SK-N-SH (cell line): Measurements from ENCODE around the gene ZNF512B. TPM values are rescaled to one million over a fixed set of nuclear protein-coding genes. Genes with fewer than 3 reads are reported as not detected.

ENCODE experiments used
- CTCF ChIA-PET: fragments of 300-600, 350-600 bp; formaldehyde crosslinking; extraction: SDS; loops from one replicate; lab custom pipeline; 2021; lab: Yijun Ruan, JAX
- POLR2A ChIA-PET: fragments of 350-600 bp; sonication (Branson Sonifier 250); formaldehyde crosslinking; extraction: SDS; loops from one replicate; lab custom pipeline; 2020; ENCODE audit warnings: antibody characterized with exemption, inconsistent platforms; lab: Yijun Ruan, JAX
- DNase-seq: peaks from one replicate; pipeline ENCODE4 v3.0.0; 2012
- H2AFZ ChIP-seq: fragments of 200-600 bp; sonication (generic); 2 replicates; pipeline ENCODE4 v1.8.1; 2016; ENCODE audit warnings: antibody characterized with exemption, mild to moderate bottlenecking, low read depth
- H3F3A ChIP-seq: fragments of 200-600 bp; sonication (generic); replicated peaks from 2 replicates; pipeline ENCODE3; 2016; ENCODE audit warnings: antibody characterized with exemption, mild to moderate bottlenecking; ENCODE audit not compliant: insufficient read depth
- H3K27ac ChIP-seq, 2 experiments: fragments of 200-500 bp in 1 of 2; fragments of 200-600 bp in 1 of 2; sonication (Bioruptor generic) in 1 of 2; sonication (generic), shearing (Covaris generic) in 1 of 2; 2 replicates each; pipeline versions ENCODE4 v1.5.1 to v1.6.1; 2014 to 2016; ENCODE audit warnings: low read depth in 2 of 2, inconsistent platforms in 1 of 2, low read length in 1 of 2, mild to moderate bottlenecking in 1 of 2, mixed read lengths in 1 of 2
- H3K27me3 ChIP-seq: fragments of 200-600 bp; sonication (generic), shearing (Covaris generic); 2 replicates; pipeline ENCODE4 v1.6.1; 2016; ENCODE audit warnings: mixed run types; ENCODE audit not compliant: insufficient read depth
- H3K36me3 ChIP-seq, 2 experiments: fragments of 200-500 bp in 1 of 2; fragments of 200-600 bp in 1 of 2; sonication (Bioruptor generic) in 1 of 2; sonication (generic) in 1 of 2; replicated peaks in 1 of 2; 2 replicates each; pipeline versions ENCODE3 to v1.5.1; 2014 to 2016; ENCODE audit warnings: low read length in 1 of 2, mild to moderate bottlenecking in 1 of 2; ENCODE audit not compliant: insufficient read depth in 2 of 2, control insufficient read depth in 1 of 2
- H3K4me1 ChIP-seq, 2 experiments: fragments of 200-500 bp in 1 of 2; fragments of 200-600 bp in 1 of 2; sonication (Bioruptor generic) in 1 of 2; sonication (generic), shearing (Covaris generic) in 1 of 2; 2 replicates each; pipeline versions ENCODE4 v1.5.1 to v1.6.1; 2014 to 2016; ENCODE audit warnings: low read depth in 1 of 2, low read length in 1 of 2, mixed run types in 1 of 2; ENCODE audit not compliant: insufficient read depth in 2 of 2, control insufficient read depth in 1 of 2
- H3K4me2 ChIP-seq: fragments of 200-600 bp; sonication (generic), shearing (Covaris generic); 2 replicates; pipeline ENCODE4 v1.6.1; 2017; ENCODE audit warnings: mixed run types
- H3K4me3 ChIP-seq, 2 experiments: fragments of 200-500 bp in 1 of 2; fragments of 200-600 bp in 1 of 2; sonication (Bioruptor generic) in 1 of 2; sonication (generic), shearing (Covaris generic) in 1 of 2; 2 replicates each; pipeline versions ENCODE4 v1.5.1 to v1.8.1; 2014 to 2016; ENCODE audit warnings: low read depth in 2 of 2, inconsistent platforms in 1 of 2, low read length in 1 of 2, mild to moderate bottlenecking in 1 of 2, mixed read lengths in 1 of 2, moderate library complexity in 1 of 2
- H3K79me2 ChIP-seq: fragments of 200-600 bp; sonication (generic); 2 replicates; pipeline ENCODE4 v1.8.1; 2017; ENCODE audit warnings: mild to moderate bottlenecking; ENCODE audit not compliant: insufficient read depth
- H3K9ac ChIP-seq: fragments of 200-600 bp; sonication (generic); 2 replicates; pipeline ENCODE4 v1.6.1; 2017; ENCODE audit warnings: mixed run types
- H3K9me2 ChIP-seq: fragments of 200-600 bp; sonication (generic); 2 replicates; pipeline ENCODE4 v1.6.1; 2017; ENCODE audit warnings: mixed run types
- H3K9me3 ChIP-seq: fragments of 200-600 bp; sonication (generic); 2 replicates; pipeline ENCODE4 v1.6.1; 2017; ENCODE audit warnings: mixed run types, mild to moderate bottlenecking, moderate library complexity
- H4K20me1 ChIP-seq: fragments of 200-600 bp; sonication (generic); 2 replicates; pipeline ENCODE4 v1.6.1; 2017; ENCODE audit warnings: mild to moderate bottlenecking, mixed run types; ENCODE audit not compliant: insufficient read depth
- ELF1 ChIP-seq: IDR thresholded peaks from 2 replicates; pipeline ENCODE4 v1.4.0; 2012
- EP300 ChIP-seq, 2 experiments: IDR thresholded peaks; 2 replicates each; pipeline versions ENCODE4 v1.4.0 to v1.6.1; 2012; ENCODE audit warnings: borderline replicate concordance in 1 of 2, low read depth in 1 of 2, low read length in 1 of 2
- EZH2phosphoT487 ChIP-seq: fragments of 200-600 bp; sonication (generic); IDR thresholded peaks from 2 replicates; pipeline ENCODE4 v1.6.1; 2017; ENCODE audit warnings: low read depth, mixed run types, mild to moderate bottlenecking, antibody characterized with exemption, moderate library complexity, borderline replicate concordance
- FOSL2 ChIP-seq: IDR thresholded peaks from 2 replicates; pipeline ENCODE4 v1.4.0; 2012; ENCODE audit warnings: low read depth, mild to moderate bottlenecking, moderate library complexity, borderline replicate concordance
- GATA2 ChIP-seq: sonication (generic); formaldehyde crosslinking; IDR thresholded peaks from 2 replicates; pipeline ENCODE4 v1.5.0; 2020; ENCODE audit warnings: mild to moderate bottlenecking, missing genetic modification reagents
- JUND ChIP-seq: IDR thresholded peaks from 2 replicates; pipeline ENCODE4 v1.4.0; 2012
- MEF2A ChIP-seq: IDR thresholded peaks from 2 replicates; pipeline ENCODE4 v1.4.0; 2012; ENCODE audit warnings: low read depth, borderline replicate concordance
- MXI1 ChIP-seq: IDR thresholded peaks from 2 replicates; pipeline ENCODE4 v1.6.1; 2012; ENCODE audit warnings: mild to moderate bottlenecking, low read depth, low read length, improper control_type of control experiment
- NFIC ChIP-seq: IDR thresholded peaks from 2 replicates; pipeline ENCODE4 v1.4.0; 2012; ENCODE audit warnings: borderline replicate concordance
- NRF1 ChIP-seq: IDR thresholded peaks from 2 replicates; pipeline ENCODE4 v1.6.1; 2012; ENCODE audit warnings: low read depth, mild to moderate bottlenecking, low read length
- RAD21 ChIP-seq: IDR thresholded peaks from 2 replicates; pipeline ENCODE4 v1.6.1; 2012; ENCODE audit warnings: mild to moderate bottlenecking, low read length
- RCOR1 ChIP-seq: fragments of 150-350 bp; IDR thresholded peaks from 2 replicates; pipeline ENCODE4 v1.6.1; 2017; ENCODE audit warnings: antibody characterized with exemption, low read length
- RXRA ChIP-seq: IDR thresholded peaks from 2 replicates; pipeline ENCODE4 v1.4.0; 2012; ENCODE audit warnings: low read depth, mild to moderate bottlenecking, borderline replicate concordance
- SIN3A ChIP-seq: IDR thresholded peaks from 2 replicates; pipeline ENCODE4 v1.6.1; 2012; ENCODE audit warnings: low read depth, mild to moderate bottlenecking, low read length, moderate library complexity, borderline replicate concordance
- SMC3 ChIP-seq: IDR thresholded peaks from 2 replicates; pipeline ENCODE4 v1.6.1; 2012; ENCODE audit warnings: low read depth, low read length, improper control_type of control experiment
- TAF1 ChIP-seq: IDR thresholded peaks from 2 replicates; pipeline ENCODE4 v1.6.1; 2012; ENCODE audit warnings: low read depth, mild to moderate bottlenecking, low read length, moderate library complexity, borderline replicate concordance
- TCF12 ChIP-seq: IDR thresholded peaks from 2 replicates; pipeline ENCODE4 v1.4.0; 2012
- TEAD4 ChIP-seq: IDR thresholded peaks from 2 replicates; pipeline ENCODE4 v1.4.0; 2012; ENCODE audit warnings: mild to moderate bottlenecking, borderline replicate concordance; ENCODE audit not compliant: insufficient read depth
- YY1 ChIP-seq: IDR thresholded peaks from 2 replicates; pipeline ENCODE4 v1.4.0; 2012; ENCODE audit warnings: low read depth, mild to moderate bottlenecking
- WGBS: methylation state at CpG from one replicate; pipeline ENCODE4 v1.1.6; 2017; ENCODE audit warnings: low lambda C conversion rate; 5-methylcytosine and 5-hydroxymethylcytosine counted together
- polyA plus RNA-seq, 3 experiments: library from polyadenylated mRNA; depleted of rRNA; stranded (reverse); fragments of >200 nt; gene quantifications; 2 replicates each; pipeline ENCODE4 v1.2.3, GENCODE V29; 2012
- TF ChIP-seq, protein P1 (sequence below): IDR thresholded peaks from 2 replicates; pipeline ENCODE4 v1.4.0; 2012; ENCODE audit warnings: low read depth
- TF ChIP-seq, protein P2 (sequence below): fragments of 150-350 bp; IDR thresholded peaks from 2 replicates; pipeline ENCODE4 v1.6.1; 2017; ENCODE audit warnings: antibody characterized with exemption, low read length, low read depth, borderline replicate concordance
- TF ChIP-seq, protein P3 (sequence below): IDR thresholded peaks from 2 replicates; pipeline ENCODE4; 2012
- TF ChIP-seq, protein P4 (sequence below): fragments of 150-350 bp; IDR thresholded peaks from 2 replicates; pipeline ENCODE4 v1.6.1; 2016; ENCODE audit warnings: mild to moderate bottlenecking, low read depth, low read length

The ZNF512B gene
- polyA plus RNA-seq, 1 of the 3 experiments (the other 2 are of a cell fraction), result 11.8 TPM

DNA sequence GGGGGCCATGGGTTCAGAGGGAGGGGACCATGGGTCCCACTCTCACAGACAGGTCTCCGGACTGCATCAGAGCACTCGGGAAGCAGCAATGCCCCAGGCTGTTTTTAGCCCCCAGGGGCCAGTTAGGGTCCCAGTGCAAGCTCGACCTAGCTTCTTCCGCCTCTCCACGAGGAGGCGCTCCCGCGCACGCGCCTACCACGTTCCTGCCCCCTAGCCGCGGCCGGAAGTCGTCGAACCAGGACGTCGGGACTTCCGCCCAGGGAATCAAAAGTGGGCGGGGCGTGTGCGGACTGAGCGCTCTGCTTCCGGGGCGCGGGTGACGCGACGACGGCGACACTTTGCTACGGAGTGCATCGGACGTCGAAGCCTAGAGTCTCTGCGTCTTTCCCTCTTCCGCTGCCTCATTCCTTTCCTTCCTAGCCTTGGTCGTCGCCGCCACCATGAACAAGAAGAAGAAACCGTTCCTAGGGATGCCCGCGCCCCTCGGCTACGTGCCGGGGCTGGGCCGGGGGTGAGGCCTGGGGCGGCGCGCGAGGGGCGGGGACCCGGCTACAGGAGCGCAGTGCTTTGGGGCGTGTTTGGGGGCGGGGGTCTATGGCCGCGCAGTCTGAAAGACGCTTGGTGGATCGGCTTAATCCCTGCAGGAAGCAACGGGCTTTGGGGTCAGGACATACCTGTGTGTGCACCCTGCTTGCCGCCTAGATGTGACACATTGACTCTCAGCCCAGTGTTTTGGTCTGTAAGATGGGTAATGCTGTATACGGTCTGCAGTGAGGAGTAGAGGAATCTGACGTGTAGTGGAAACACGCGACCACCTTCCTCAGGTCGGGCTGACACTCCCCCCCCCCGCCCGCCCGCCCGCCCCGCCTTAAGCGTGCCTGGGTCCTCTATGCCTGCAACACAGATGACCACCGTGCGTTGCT, 11.3 kb upstream of the ZNF512B start, which contains the start of gene PRPF6 (continued):
- TF ChIP-seq, protein P1, sequence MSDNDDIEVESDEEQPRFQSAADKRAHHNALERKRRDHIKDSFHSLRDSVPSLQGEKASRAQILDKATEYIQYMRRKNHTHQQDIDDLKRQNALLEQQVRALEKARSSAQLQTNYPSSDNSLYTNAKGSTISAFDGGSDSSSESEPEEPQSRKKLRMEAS, result peak; percentile 98
- peak; percentile 64; the same call in 1 of the 2 replicates for TF ChIP-seq TAF1
- peak; percentile 57 for TF ChIP-seq NRF1
- TF ChIP-seq NFIC, result no peak
- TF ChIP-seq, protein P2, sequence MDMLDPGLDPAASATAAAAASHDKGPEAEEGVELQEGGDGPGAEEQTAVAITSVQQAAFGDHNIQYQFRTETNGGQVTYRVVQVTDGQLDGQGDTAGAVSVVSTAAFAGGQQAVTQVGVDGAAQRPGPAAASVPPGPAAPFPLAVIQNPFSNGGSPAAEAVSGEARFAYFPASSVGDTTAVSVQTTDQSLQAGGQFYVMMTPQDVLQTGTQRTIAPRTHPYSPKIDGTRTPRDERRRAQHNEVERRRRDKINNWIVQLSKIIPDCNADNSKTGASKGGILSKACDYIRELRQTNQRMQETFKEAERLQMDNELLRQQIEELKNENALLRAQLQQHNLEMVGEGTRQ, result no peak
- TF ChIP-seq MXI1, result peak; percentile 82; the same call in 1 of the 2 replicates
- TF ChIP-seq TCF12, result no peak
- no peak for TF ChIP-seq MEF2A
- peak; percentile 55; the same call in 1 of the 2 replicates for TF ChIP-seq SIN3A
- TF ChIP-seq RAD21, result no peak; the same call in 1 of the 2 replicates
- TF ChIP-seq RCOR1, result no peak
- TF ChIP-seq EZH2phosphoT487, result no peak
- no peak for TF ChIP-seq FOSL2
- TF ChIP-seq, all 33 proteins: peak for 12

DNA sequence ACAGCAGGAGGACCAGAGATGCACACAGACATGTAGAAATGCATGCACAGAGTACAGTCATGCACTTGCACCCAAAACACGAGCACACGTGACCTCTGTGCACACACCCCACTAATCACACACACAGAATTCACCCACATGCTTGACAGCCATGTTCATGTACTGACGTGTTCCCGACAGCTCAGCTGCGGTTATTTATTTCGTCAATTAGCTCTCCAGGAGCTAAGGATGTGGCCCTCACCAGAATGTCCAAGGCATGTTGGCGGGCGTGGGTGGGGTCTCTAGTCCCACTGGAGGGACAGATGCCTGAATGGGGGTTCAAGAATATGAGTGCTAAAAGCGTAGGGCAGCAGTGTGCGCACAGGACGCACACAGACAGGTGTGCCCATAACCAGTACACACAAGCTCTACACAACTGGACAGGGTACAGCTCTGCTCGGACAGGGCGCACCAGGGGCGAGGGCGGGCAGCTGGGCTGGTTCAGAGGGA, 10.6 kb upstream of the ZNF512B start:
- H3K79me2 ChIP-seq, result peaks cover 40% of the 10 kb centered on the region
- H3K9me2 ChIP-seq, result no peaks in the 10 kb centered on the region
- no peak for DNase-seq
- peak overlapping the region; percentile 77 to 98 for H3K4me3 ChIP-seq
- no peak overlapping the region for H3K9ac ChIP-seq
- H3K4me2 ChIP-seq, result peak overlapping the region; percentile 90
- ChIA-PET CTCF (interaction anchor here (0.6 to 3.9 kb wide), 42 partner anchors 8 to 453 kb away, joined by 3 to 41 read pairs (median 4); partner anchors contain the start of genes ARFRP1, C20orf204, GMEB2 and NPBWR2), POLR2A (interaction anchor here (0.8 to 3.4 kb wide), 8 partner anchors 23 to 272 kb away, joined by 3 to 18 read pairs (median 4); partner anchors contain the start of genes ARFRP1, TCEA2, TPD52L2 and ZGPAT)
- no peaks in the 10 kb centered on the region for H3K9me3 ChIP-seq
- peak overlapping the region; percentile 84 to 89; a peak in 3 of 4 replicates for H3K27ac ChIP-seq
- H3K4me1 ChIP-seq, result peaks cover 12 to 24% of the 10 kb centered on the region in 2 experiments
- peak overlapping the region; percentile 21; the same call in 1 of the 2 replicates for H2AFZ ChIP-seq
- no peaks in the 10 kb centered on the region for H3K27me3 ChIP-seq
- TF ChIP-seq RXRA (no peak), NFIC (no peak), ELF1 (no peak), TAF1 (no peak), TEAD4 (no peak), EP300 (IDR thresholded peaks at IDR 0.05; ENCODE audit: borderline replicate concordance in 1 of 2, low read depth in 1 of 2, low read length in 1 of 2) (no peak), JUND (no peak), GATA2 (no peak), YY1 (no peak), SMC3 (no peak), FOSL2 (no peak), SIN3A (no peak)
- TF ChIP-seq, protein P3, sequence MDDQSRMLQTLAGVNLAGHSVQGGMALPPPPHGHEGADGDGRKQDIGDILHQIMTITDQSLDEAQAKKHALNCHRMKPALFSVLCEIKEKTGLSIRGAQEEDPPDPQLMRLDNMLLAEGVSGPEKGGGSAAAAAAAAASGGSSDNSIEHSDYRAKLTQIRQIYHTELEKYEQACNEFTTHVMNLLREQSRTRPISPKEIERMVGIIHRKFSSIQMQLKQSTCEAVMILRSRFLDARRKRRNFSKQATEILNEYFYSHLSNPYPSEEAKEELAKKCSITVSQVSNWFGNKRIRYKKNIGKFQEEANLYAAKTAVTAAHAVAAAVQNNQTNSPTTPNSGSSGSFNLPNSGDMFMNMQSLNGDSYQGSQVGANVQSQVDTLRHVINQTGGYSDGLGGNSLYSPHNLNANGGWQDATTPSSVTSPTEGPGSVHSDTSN, result no peak
- TF ChIP-seq, protein P4, sequence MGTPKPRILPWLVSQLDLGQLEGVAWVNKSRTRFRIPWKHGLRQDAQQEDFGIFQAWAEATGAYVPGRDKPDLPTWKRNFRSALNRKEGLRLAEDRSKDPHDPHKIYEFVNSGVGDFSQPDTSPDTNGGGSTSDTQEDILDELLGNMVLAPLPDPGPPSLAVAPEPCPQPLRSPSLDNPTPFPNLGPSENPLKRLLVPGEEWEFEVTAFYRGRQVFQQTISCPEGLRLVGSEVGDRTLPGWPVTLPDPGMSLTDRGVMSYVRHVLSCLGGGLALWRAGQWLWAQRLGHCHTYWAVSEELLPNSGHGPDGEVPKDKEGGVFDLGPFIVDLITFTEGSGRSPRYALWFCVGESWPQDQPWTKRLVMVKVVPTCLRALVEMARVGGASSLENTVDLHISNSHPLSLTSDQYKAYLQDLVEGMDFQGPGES, result no peak
- TF ChIP-seq, protein P1, result no peak
- H4K20me1 ChIP-seq, result no peaks in the 10 kb centered on the region
- peaks cover 16 to 18% of the 10 kb centered on the region in 2 experiments for H3K36me3 ChIP-seq
- H3F3A ChIP-seq, result peaks cover 13% of the 10 kb centered on the region
- WGBS, result 79% methylated on average over 13 of the region's 15 CpGs
